C4-2B (cell line): ENCODE data around the gene C17orf58.
"Not testable (repeated sequence)": the region's sequence is repeated elsewhere in the genome, so short reads cannot be mapped to it uniquely, and the experiment has no call there.

Experiments used
- ZFX ChIP-seq: fragments of 450-650 bp; IDR thresholded peaks from 2 replicates; pipeline ENCODE4 v1.6.1; 2017
- TF ChIP-seq, protein P1 (sequence below): fragments of 450-650 bp; conservative IDR thresholded peaks from 2 replicates; pipeline ENCODE4 v1.5.1; 2017; ENCODE audit warnings: mild to moderate bottlenecking

DNA sequence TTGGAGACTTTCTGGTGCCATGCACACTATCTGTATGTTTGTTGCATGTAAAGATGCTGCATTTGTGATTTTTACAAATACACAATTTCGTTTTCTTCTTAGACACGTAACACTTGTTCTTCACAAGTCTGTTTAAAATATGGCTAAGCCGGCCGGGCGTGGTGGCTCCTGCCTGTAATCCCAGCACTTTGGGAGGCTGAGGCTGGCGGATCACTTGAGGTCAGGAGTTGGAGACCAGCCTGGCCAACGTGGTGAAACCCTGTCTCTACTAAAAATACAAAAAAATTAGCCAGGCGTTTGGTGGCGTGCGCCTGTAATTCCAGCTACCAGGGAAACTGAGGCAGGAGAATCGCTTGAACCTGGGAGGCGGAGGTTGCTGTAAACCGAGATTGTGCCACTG, 24.5 kb upstream of the C17orf58 start:
- TF ChIP-seq, protein P1, sequence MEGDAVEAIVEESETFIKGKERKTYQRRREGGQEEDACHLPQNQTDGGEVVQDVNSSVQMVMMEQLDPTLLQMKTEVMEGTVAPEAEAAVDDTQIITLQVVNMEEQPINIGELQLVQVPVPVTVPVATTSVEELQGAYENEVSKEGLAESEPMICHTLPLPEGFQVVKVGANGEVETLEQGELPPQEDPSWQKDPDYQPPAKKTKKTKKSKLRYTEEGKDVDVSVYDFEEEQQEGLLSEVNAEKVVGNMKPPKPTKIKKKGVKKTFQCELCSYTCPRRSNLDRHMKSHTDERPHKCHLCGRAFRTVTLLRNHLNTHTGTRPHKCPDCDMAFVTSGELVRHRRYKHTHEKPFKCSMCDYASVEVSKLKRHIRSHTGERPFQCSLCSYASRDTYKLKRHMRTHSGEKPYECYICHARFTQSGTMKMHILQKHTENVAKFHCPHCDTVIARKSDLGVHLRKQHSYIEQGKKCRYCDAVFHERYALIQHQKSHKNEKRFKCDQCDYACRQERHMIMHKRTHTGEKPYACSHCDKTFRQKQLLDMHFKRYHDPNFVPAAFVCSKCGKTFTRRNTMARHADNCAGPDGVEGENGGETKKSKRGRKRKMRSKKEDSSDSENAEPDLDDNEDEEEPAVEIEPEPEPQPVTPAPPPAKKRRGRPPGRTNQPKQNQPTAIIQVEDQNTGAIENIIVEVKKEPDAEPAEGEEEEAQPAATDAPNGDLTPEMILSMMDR, result not testable (repeated sequence)
- TF ChIP-seq ZFX, result not testable (repeated sequence)
